ENCODE results near the gene TTLL10. TPM values are rescaled to one million over a fixed set of nuclear protein-coding genes. Genes with fewer than 3 reads are reported as not detected.

TTLL10 gene
- polyA plus RNA-seq, 1 donor from 2014 or later: not detected

GRCh38 chr1:1217621-1218523 is 44.2 kb downstream of the TTLL10 start:
- no peaks in the 10 kb centered on the region for H3K9me3 ChIP-seq (ENCODE audit: low read length)
- H3K4me3 ChIP-seq (ENCODE audit: low read length): no peak overlapping the region
- no peaks in the 10 kb centered on the region for H3K27me3 ChIP-seq (ENCODE audit: insufficient read depth, low read depth, low read length)
- H3K36me3 ChIP-seq (ENCODE audit: insufficient read depth, low read length): no peaks in the 10 kb centered on the region
- no peak overlapping the region for H2AFZ ChIP-seq (ENCODE audit: low read depth, low read length)
- H3K79me2 ChIP-seq (replicated peaks; ENCODE audit: insufficient read depth, low read length): no peaks in the 10 kb centered on the region
- TF ChIP-seq SMC3 (conservative IDR thresholded peaks at IDR 0.05; ENCODE audit: poor library complexity): no peak
- no peak for TF ChIP-seq TAF1 (IDR thresholded peaks at IDR 0.05; ENCODE audit: low read depth)
- TF ChIP-seq, protein P1, sequence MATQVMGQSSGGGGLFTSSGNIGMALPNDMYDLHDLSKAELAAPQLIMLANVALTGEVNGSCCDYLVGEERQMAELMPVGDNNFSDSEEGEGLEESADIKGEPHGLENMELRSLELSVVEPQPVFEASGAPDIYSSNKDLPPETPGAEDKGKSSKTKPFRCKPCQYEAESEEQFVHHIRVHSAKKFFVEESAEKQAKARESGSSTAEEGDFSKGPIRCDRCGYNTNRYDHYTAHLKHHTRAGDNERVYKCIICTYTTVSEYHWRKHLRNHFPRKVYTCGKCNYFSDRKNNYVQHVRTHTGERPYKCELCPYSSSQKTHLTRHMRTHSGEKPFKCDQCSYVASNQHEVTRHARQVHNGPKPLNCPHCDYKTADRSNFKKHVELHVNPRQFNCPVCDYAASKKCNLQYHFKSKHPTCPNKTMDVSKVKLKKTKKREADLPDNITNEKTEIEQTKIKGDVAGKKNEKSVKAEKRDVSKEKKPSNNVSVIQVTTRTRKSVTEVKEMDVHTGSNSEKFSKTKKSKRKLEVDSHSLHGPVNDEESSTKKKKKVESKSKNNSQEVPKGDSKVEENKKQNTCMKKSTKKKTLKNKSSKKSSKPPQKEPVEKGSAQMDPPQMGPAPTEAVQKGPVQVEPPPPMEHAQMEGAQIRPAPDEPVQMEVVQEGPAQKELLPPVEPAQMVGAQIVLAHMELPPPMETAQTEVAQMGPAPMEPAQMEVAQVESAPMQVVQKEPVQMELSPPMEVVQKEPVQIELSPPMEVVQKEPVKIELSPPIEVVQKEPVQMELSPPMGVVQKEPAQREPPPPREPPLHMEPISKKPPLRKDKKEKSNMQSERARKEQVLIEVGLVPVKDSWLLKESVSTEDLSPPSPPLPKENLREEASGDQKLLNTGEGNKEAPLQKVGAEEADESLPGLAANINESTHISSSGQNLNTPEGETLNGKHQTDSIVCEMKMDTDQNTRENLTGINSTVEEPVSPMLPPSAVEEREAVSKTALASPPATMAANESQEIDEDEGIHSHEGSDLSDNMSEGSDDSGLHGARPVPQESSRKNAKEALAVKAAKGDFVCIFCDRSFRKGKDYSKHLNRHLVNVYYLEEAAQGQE (IDR thresholded peaks at IDR 0.05; ENCODE audit: borderline replicate concordance): no peak
- TF ChIP-seq EP300 (conservative IDR thresholded peaks at IDR 0.05; ENCODE audit: poor library complexity, severe bottlenecking): no peak
- TF ChIP-seq RAD21 (conservative IDR thresholded peaks at IDR 0.05): no peak
- no peak for TF ChIP-seq POLR2AphosphoS5 (IDR thresholded peaks at IDR 0.05)
- no peak for TF ChIP-seq EZH2 (IDR thresholded peaks at IDR 0.05; ENCODE audit: borderline replicate concordance, insufficient read depth, low read length, poor library complexity, severe bottlenecking)
- no peak for TF ChIP-seq MXI1 (conservative IDR thresholded peaks at IDR 0.05; ENCODE audit: poor library complexity, severe bottlenecking)
- H4K20me1 ChIP-seq (ENCODE audit: insufficient read depth): no peaks in the 10 kb centered on the region
- H3K4me2 ChIP-seq (ENCODE audit: low read length): no peak overlapping the region
- no peaks in the 10 kb centered on the region for H3K9me2 ChIP-seq (ENCODE audit: insufficient read depth, low read length)
- H3F3A ChIP-seq (ENCODE audit: insufficient read depth, low read length, poor library complexity, severe bottlenecking): no peaks in the 10 kb centered on the region
- no peak overlapping the region for H3K9ac ChIP-seq (ENCODE audit: low read length)
- H3K27ac ChIP-seq (ENCODE audit: low read length): no peak overlapping the region

- H3K4me3 ChIP-seq (ENCODE audit: low read length): no peak overlapping the region
Observed at GRCh38 chr1:1218524-1219200, 45.0 kb downstream of the TTLL10 start.

More at GRCh38 chr1:1218524-1219200, 45.0 kb downstream of the TTLL10 start:
- no peaks in the 10 kb centered on the region for H3K9me2 ChIP-seq (ENCODE audit: insufficient read depth, low read length)
- H3K9me3 ChIP-seq (ENCODE audit: low read length): no peaks in the 10 kb centered on the region
- no peaks in the 10 kb centered on the region for H3F3A ChIP-seq (ENCODE audit: insufficient read depth, low read length, poor library complexity, severe bottlenecking)
- H3K36me3 ChIP-seq (ENCODE audit: insufficient read depth, low read length): no peaks in the 10 kb centered on the region
- no peaks in the 10 kb centered on the region for H4K20me1 ChIP-seq (ENCODE audit: insufficient read depth)
- TF ChIP-seq, protein P1 (IDR thresholded peaks at IDR 0.05; ENCODE audit: borderline replicate concordance): no peak
- TF ChIP-seq CTCF (IDR thresholded peaks at IDR 0.05; ENCODE audit: poor library complexity, severe bottlenecking) (no peak), TAF1 (IDR thresholded peaks at IDR 0.05; ENCODE audit: low read depth) (no peak), MXI1 (conservative IDR thresholded peaks at IDR 0.05; ENCODE audit: poor library complexity, severe bottlenecking) (no peak), EP300 (conservative IDR thresholded peaks at IDR 0.05; ENCODE audit: poor library complexity, severe bottlenecking) (no peak), POLR2AphosphoS5 (IDR thresholded peaks at IDR 0.05) (no peak), RAD21 (conservative IDR thresholded peaks at IDR 0.05) (no peak), SMC3 (conservative IDR thresholded peaks at IDR 0.05; ENCODE audit: poor library complexity) (no peak), EZH2 (IDR thresholded peaks at IDR 0.05; ENCODE audit: borderline replicate concordance, insufficient read depth, low read length, poor library complexity, severe bottlenecking) (no peak)
- no peaks in the 10 kb centered on the region for H3K27me3 ChIP-seq (ENCODE audit: insufficient read depth, low read depth, low read length)
- H3K9ac ChIP-seq (ENCODE audit: low read length): no peak overlapping the region
- no peak overlapping the region for H3K27ac ChIP-seq (ENCODE audit: low read length)
- H3K4me2 ChIP-seq (ENCODE audit: low read length): no peak overlapping the region
- H2AFZ ChIP-seq (ENCODE audit: low read depth, low read length): no peak overlapping the region
- no peaks in the 10 kb centered on the region for H3K79me2 ChIP-seq (replicated peaks; ENCODE audit: insufficient read depth, low read length)
